Measurements from ENCODE around the gene AKIRIN2. TPM values are rescaled to one million over a fixed set of nuclear protein-coding genes. Genes with fewer than 3 reads are reported as not detected.

AKIRIN2 gene
- total and polyA plus RNA-seq, 2 of the 13 experiments (the other 11 are each of a cell fraction or from before 2014, with no cell fraction given) = 15.6 to 23.4 TPM

DNA sequence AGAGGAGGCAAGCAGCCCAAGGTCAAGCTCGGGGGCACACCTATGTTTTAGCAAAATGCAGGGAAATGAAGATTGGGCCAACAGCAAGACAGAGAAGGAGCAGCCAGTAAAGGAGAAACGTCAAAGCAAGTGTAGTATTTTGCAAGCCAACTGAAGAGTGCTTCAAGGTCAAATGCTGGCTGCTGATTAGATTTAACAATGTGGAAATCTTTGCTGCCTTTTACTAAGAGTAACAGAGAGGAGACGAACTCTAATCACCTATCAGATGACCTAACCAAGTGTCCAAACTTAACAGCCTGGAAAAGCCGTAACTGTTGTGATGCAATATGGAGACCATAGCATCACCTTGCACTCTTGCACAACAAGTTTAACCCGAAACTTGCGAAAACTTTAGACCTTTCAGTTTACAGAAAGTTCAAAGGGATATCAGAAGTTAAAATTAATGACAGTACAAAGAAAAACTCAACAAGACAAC, 30.4 kb downstream of the AKIRIN2 start (continued):
- TF ChIP-seq ZNF737 (CRISPR knock-in tag; IDR thresholded peaks at IDR 0.05; ENCODE audit: borderline replicate concordance) = no peak
- no peak for TF ChIP-seq NFYB (CRISPR knock-in tag; IDR thresholded peaks at IDR 0.05)
- TF ChIP-seq GTF3A (CRISPR knock-in tag; conservative IDR thresholded peaks at IDR 0.05) = no peak
- TF ChIP-seq NRL (CRISPR knock-in tag; IDR thresholded peaks at IDR 0.05; ENCODE audit: borderline replicate concordance) = no peak
- TF ChIP-seq, protein P1, sequence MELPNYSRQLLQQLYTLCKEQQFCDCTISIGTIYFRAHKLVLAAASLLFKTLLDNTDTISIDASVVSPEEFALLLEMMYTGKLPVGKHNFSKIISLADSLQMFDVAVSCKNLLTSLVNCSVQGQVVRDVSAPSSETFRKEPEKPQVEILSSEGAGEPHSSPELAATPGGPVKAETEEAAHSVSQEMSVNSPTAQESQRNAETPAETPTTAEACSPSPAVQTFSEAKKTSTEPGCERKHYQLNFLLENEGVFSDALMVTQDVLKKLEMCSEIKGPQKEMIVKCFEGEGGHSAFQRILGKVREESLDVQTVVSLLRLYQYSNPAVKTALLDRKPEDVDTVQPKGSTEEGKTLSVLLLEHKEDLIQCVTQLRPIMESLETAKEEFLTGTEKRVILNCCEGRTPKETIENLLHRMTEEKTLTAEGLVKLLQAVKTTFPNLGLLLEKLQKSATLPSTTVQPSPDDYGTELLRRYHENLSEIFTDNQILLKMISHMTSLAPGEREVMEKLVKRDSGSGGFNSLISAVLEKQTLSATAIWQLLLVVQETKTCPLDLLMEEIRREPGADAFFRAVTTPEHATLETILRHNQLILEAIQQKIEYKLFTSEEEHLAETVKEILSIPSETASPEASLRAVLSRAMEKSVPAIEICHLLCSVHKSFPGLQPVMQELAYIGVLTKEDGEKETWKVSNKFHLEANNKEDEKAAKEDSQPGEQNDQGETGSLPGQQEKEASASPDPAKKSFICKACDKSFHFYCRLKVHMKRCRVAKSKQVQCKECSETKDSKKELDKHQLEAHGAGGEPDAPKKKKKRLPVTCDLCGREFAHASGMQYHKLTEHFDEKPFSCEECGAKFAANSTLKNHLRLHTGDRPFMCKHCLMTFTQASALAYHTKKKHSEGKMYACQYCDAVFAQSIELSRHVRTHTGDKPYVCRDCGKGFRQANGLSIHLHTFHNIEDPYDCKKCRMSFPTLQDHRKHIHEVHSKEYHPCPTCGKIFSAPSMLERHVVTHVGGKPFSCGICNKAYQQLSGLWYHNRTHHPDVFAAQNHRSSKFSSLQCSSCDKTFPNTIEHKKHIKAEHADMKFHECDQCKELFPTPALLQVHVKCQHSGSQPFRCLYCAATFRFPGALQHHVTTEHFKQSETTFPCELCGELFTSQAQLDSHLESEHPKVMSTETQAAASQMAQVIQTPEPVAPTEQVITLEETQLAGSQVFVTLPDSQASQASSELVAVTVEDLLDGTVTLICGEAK (IDR thresholded peaks at IDR 0.05) = no peak
- TF ChIP-seq, protein P1 (CRISPR knock-in tag; IDR thresholded peaks at IDR 0.05) = no peak
- TF ChIP-seq ZNF761 (CRISPR knock-in tag; conservative IDR thresholded peaks at IDR 0.05) = no peak
- no peak for TF ChIP-seq CHD2 (IDR thresholded peaks at IDR 0.05; ENCODE audit: low read depth, low read length)
- 0 out of 3 replicates have a peak, but pooled peaks have one; percentile 23 for TF ChIP-seq MXI1 (IDR thresholded peaks at IDR 0.05; ENCODE audit: borderline replicate concordance, low read depth, low read length)
- TF ChIP-seq TBX3 (IDR thresholded peaks at IDR 0.05; ENCODE audit: borderline replicate concordance) = peak; percentile 89; the same call in 1 of the 2 replicates
- no peak for TF ChIP-seq NFRKB (IDR thresholded peaks at IDR 0.05)
- TF ChIP-seq PHF5A (CRISPR knock-in tag; IDR thresholded peaks at IDR 0.05; ENCODE audit: low read depth, unreplicated experiment) = no peak
- TF ChIP-seq, protein P2, sequence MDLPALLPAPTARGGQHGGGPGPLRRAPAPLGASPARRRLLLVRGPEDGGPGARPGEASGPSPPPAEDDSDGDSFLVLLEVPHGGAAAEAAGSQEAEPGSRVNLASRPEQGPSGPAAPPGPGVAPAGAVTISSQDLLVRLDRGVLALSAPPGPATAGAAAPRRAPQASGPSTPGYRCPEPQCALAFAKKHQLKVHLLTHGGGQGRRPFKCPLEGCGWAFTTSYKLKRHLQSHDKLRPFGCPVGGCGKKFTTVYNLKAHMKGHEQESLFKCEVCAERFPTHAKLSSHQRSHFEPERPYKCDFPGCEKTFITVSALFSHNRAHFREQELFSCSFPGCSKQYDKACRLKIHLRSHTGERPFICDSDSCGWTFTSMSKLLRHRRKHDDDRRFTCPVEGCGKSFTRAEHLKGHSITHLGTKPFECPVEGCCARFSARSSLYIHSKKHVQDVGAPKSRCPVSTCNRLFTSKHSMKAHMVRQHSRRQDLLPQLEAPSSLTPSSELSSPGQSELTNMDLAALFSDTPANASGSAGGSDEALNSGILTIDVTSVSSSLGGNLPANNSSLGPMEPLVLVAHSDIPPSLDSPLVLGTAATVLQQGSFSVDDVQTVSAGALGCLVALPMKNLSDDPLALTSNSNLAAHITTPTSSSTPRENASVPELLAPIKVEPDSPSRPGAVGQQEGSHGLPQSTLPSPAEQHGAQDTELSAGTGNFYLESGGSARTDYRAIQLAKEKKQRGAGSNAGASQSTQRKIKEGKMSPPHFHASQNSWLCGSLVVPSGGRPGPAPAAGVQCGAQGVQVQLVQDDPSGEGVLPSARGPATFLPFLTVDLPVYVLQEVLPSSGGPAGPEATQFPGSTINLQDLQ (CRISPR knock-in tag; IDR thresholded peaks at IDR 0.05) = no peak
- TF ChIP-seq ZNF747 (CRISPR knock-in tag; IDR thresholded peaks at IDR 0.05; ENCODE audit: borderline replicate concordance) = no peak
